HepG2 (cell line): ENCODE results near the gene ME2. TPM values are rescaled to one million over a fixed set of nuclear protein-coding genes. Genes with fewer than 3 reads are reported as not detected.

Source experiments
- ATAC-seq: fragments of 200-7000 bp; cut with Tn5 transposase; 3 replicates; pipeline ENCODE4 v1.9.1; 2020; ENCODE audit warnings: mild to moderate bottlenecking, moderate library complexity
- BruUV-seq: library from RNA; stranded (reverse); fragments of 400-500 nt; replicated peaks from 2 replicates; lab custom pipeline; 2021; lab: Mats Ljungman, UMichigan
- CTCF ChIA-PET: fragments of 300-600 bp; formaldehyde crosslinking; extraction: SDS; loops from one replicate; lab custom pipeline; 2021; ENCODE audit warnings: low total read pairs, inconsistent platforms, low intra/inter-chr PET ratio; lab: Yijun Ruan, JAX
- POLR2A ChIA-PET: fragments of 350-600 bp; sonication (Branson Sonifier 250); formaldehyde crosslinking; loops from one replicate; lab custom pipeline; 2020; ENCODE audit warnings: antibody characterized with exemption, inconsistent platforms; lab: Yijun Ruan, JAX
- DNase-seq: peaks from one replicate; pipeline ENCODE4 v3.0.0-alpha.2; 2015; ENCODE audit warnings: low spot score
- FAIRE-seq: peaks from 3 replicates; lab custom pipeline; 2011; peaks lifted over from hg19 to GRCh38; lab: Jason Lieb, UNC
- H2AFZ ChIP-seq: one replicate; pipeline ENCODE4 v1.6.1; 2011; ENCODE audit warnings: low read length, inconsistent platforms
- H3K27ac ChIP-seq: fragments of 300-600 bp; 3 replicates; pipeline ENCODE4 v1.8.0; 2011; ENCODE audit warnings: mixed run types, mild to moderate bottlenecking, mixed read lengths, low read length, inconsistent platforms; ENCODE audit not compliant: insufficient read depth; ENCODE audit errors: extremely low read length
- H3K27me3 ChIP-seq, 2 experiments: fragments of 200-600 bp in 1 of 2; 2 replicates in 1 of 2; 3 replicates in 1 of 2; pipeline versions ENCODE4 v1.6.0 to v1.8.0; 2011; ENCODE audit warnings: low read length in 2 of 2, mild to moderate bottlenecking in 2 of 2, moderate library complexity in 2 of 2, inconsistent platforms in 1 of 2; ENCODE audit not compliant: insufficient read depth in 2 of 2, control insufficient read depth in 1 of 2
- H3K36me3 ChIP-seq, 2 experiments: fragments of 200-600 bp in 1 of 2; replicated peaks in 1 of 2; 2 replicates in 1 of 2; 3 replicates in 1 of 2; pipeline versions ENCODE4 v1.5.1 to v1.8.0; 2011; ENCODE audit warnings: low read length in 2 of 2, inconsistent platforms in 1 of 2; ENCODE audit not compliant: insufficient read depth in 2 of 2, control insufficient read depth in 1 of 2
- H3K4me1 ChIP-seq: 2 replicates; pipeline ENCODE4 v1.5.1; 2012; ENCODE audit warnings: low read length, inconsistent platforms; ENCODE audit not compliant: insufficient read depth
- H3K4me2 ChIP-seq: 2 replicates; pipeline ENCODE4 v1.6.0; 2011; ENCODE audit warnings: low read depth, low read length, inconsistent platforms
- H3K4me3 ChIP-seq, 3 experiments: fragments of 200-600 bp in 1 of 3; sonication (generic), shearing (Covaris generic) in 1 of 3; replicated peaks in 1 of 3; 2 replicates each; pipeline ENCODE4 v1.5.1; 2011 to 2016; ENCODE audit warnings: low read length in 3 of 3, inconsistent platforms in 2 of 3, low read depth in 2 of 3, mild to moderate bottlenecking in 2 of 3, control low read depth in 1 of 3, mixed read lengths in 1 of 3; ENCODE audit not compliant: insufficient read depth in 1 of 3
- H3K79me2 ChIP-seq: one replicate; pipeline ENCODE4 v1.6.1; 2011; ENCODE audit warnings: low read length, inconsistent platforms; ENCODE audit not compliant: insufficient read depth
- H3K9ac ChIP-seq: 2 replicates; pipeline ENCODE4 v1.6.0; 2011; ENCODE audit warnings: mild to moderate bottlenecking, low read depth, low read length, inconsistent platforms; ENCODE audit not compliant: insufficient read depth
- H3K9me3 ChIP-seq: 2 replicates; pipeline ENCODE4 v1.5.1; 2012; ENCODE audit warnings: mild to moderate bottlenecking, low read length
- H4K20me1 ChIP-seq: 2 replicates; pipeline ENCODE4 v1.6.0; 2011; ENCODE audit warnings: inconsistent platforms, mild to moderate bottlenecking, low read length, moderate library complexity; ENCODE audit not compliant: insufficient read depth
- CHD4 ChIP-seq: fragments of 200-600 bp; sonication (generic); IDR thresholded peaks from 2 replicates; pipeline ENCODE4 v1.7.0; 2017; ENCODE audit warnings: mild to moderate bottlenecking, low read length, borderline replicate concordance
- FOXK1 ChIP-seq: sonication (generic); formaldehyde crosslinking; IDR thresholded peaks from 2 replicates; pipeline ENCODE4 v1.4.0; 2020; ENCODE audit warnings: low read depth, missing genetic modification reagents, borderline replicate concordance
- NCOR1 ChIP-seq: fragments of 200-600 bp; sonication (generic); IDR thresholded peaks from 2 replicates; pipeline ENCODE4 v1.7.0; 2017; ENCODE audit warnings: antibody characterized with exemption, low read length, borderline replicate concordance
- WGBS: methylation state at CpG from one replicate; pipeline ENCODE4 v1.1.6; 2017; ENCODE audit warnings: low lambda C conversion rate; 5-methylcytosine and 5-hydroxymethylcytosine counted together
- in situ Hi-C: cut with HindIII; loops from 2 replicates; pipeline ENCODE4 v1.10.0; 2017; ENCODE audit warnings: low pct_unique_long_range_greater_than_20kb; ENCODE audit not compliant: extremely low pct_ligation_motif_present
- intact Hi-C: fragments of 100-400 bp; cut with micrococcal nuclease; formaldehyde crosslinking; loops from one replicate; pipeline ENCODE4 v1.10.0; 2022; ENCODE audit not compliant: unreplicated experiment
- polyA plus RNA-seq, 8 experiments: library from polyadenylated mRNA; depleted of rRNA in 3 of 8; stranded (reverse) in 7 of 8; unstranded in 1 of 8; fragments of >200 nt; fragmentation: Illumina TruSeq in 4 of 8; extraction: Trizol in 4 of 8; gene quantifications; 2 replicates each; pipeline versions ENCODE4 v1.2.1 to v1.2.3, GENCODE V29; 2011 to 2016; ENCODE audit warnings: low read depth in 4 of 8, missing spikeins in 1 of 8, mixed read lengths in 1 of 8; ENCODE audit not compliant: insufficient read depth in 1 of 8
- total RNA-seq, 5 experiments: library from RNA; depleted of rRNA; stranded (reverse); fragments of >200 nt; fragmentation: Illumina TruSeq; extraction: Trizol; gene quantifications; 2 replicates each; pipeline ENCODE4 v1.2.3, GENCODE V29; 2016; ENCODE audit warnings: low read depth in 1 of 5
- TF ChIP-seq, protein P1 (sequence below), 2 experiments: fragments of 450-650 bp in 1 of 2; sonication (generic) in 1 of 2; formaldehyde crosslinking in 1 of 2; IDR thresholded peaks; 2 replicates each; pipeline versions ENCODE4 v1.6.1 to v1.8.0; 2016 to 2022; ENCODE audit warnings: antibody characterized with exemption in 1 of 2, mild to moderate bottlenecking in 1 of 2, missing genetic modification reagents in 1 of 2
- TF ChIP-seq, protein P2 (sequence below): IDR thresholded peaks from 2 replicates; pipeline ENCODE4 v1.6.1; 2016; ENCODE audit warnings: mild to moderate bottlenecking

ME2 gene
- total and polyA plus RNA-seq, 2 of the 13 experiments (the other 11 are each of a cell fraction or from before 2014, with no cell fraction given) = 17.3 to 20.6 TPM

DNA sequence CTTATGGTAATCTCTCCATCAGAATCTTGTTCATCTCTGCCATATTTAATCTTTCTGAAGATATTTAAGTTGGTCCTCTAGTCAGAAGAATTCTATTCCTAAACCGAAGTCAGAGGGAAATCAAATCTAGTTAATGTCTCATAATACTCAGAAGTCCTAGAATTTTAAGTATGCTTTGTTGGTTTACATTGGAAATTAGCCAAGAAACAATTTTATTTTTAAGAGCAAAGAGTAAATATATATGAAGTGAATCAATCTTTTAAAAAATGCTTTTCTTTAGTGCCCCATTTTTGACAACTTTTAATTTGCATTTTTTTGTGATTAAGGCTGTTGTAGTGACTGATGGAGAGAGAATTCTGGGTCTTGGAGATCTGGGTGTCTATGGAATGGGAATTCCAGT lies 38.1 kb downstream of the ME2 start (continued):
- TF ChIP-seq, protein P1, sequence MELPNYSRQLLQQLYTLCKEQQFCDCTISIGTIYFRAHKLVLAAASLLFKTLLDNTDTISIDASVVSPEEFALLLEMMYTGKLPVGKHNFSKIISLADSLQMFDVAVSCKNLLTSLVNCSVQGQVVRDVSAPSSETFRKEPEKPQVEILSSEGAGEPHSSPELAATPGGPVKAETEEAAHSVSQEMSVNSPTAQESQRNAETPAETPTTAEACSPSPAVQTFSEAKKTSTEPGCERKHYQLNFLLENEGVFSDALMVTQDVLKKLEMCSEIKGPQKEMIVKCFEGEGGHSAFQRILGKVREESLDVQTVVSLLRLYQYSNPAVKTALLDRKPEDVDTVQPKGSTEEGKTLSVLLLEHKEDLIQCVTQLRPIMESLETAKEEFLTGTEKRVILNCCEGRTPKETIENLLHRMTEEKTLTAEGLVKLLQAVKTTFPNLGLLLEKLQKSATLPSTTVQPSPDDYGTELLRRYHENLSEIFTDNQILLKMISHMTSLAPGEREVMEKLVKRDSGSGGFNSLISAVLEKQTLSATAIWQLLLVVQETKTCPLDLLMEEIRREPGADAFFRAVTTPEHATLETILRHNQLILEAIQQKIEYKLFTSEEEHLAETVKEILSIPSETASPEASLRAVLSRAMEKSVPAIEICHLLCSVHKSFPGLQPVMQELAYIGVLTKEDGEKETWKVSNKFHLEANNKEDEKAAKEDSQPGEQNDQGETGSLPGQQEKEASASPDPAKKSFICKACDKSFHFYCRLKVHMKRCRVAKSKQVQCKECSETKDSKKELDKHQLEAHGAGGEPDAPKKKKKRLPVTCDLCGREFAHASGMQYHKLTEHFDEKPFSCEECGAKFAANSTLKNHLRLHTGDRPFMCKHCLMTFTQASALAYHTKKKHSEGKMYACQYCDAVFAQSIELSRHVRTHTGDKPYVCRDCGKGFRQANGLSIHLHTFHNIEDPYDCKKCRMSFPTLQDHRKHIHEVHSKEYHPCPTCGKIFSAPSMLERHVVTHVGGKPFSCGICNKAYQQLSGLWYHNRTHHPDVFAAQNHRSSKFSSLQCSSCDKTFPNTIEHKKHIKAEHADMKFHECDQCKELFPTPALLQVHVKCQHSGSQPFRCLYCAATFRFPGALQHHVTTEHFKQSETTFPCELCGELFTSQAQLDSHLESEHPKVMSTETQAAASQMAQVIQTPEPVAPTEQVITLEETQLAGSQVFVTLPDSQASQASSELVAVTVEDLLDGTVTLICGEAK (IDR thresholded peaks at IDR 0.05) = no peak
- TF ChIP-seq, protein P1 (CRISPR knock-in tag; IDR thresholded peaks at IDR 0.05) = no peak

DNA sequence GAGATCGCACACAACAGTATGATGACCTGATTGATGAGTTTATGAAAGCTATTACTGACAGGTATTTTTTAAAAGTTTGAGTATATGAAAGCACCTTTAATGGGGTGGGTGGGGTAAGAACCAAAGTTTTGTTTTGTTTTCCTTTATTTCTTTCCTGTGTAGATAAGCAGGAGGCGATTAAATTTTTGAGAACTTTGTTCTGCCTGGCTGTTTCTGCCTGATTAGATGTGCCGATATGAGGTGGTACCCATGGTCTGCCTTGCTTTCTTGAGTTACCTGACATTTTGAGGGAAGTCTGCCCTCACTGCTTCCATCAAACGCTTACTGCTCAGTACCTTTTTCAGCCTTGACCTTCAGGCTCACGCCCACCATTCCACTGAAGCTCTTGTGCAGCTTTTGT lies 39.2 kb downstream of the ME2 start:
- H4K20me1 ChIP-seq = no peaks in the 10 kb centered on the region
- H3K4me2 ChIP-seq = no peak overlapping the region
- peaks cover 0 to 9% of the 10 kb centered on the region in 2 experiments; a peak in 2 of 5 replicates for H3K36me3 ChIP-seq
- TF ChIP-seq CHD4 (no peak), FOXK1 (no peak), NCOR1 (no peak)
- TF ChIP-seq, protein P2, sequence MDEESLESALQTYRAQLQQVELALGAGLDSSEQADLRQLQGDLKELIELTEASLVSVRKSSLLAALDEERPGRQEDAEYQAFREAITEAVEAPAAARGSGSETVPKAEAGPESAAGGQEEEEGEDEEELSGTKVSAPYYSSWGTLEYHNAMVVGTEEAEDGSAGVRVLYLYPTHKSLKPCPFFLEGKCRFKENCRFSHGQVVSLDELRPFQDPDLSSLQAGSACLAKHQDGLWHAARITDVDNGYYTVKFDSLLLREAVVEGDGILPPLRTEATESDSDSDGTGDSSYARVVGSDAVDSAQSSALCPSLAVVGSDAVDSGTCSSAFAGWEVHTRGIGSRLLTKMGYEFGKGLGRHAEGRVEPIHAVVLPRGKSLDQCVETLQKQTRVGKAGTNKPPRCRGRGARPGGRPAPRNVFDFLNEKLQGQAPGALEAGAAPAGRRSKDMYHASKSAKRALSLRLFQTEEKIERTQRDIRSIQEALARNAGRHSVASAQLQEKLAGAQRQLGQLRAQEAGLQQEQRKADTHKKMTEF (CRISPR knock-in tag) = no peak
- intact Hi-C loops = no loop called here
- WGBS = 97% methylated on average over 5 of the region's 5 CpGs
- ATAC-seq (no peak), DNase-seq (no peak), FAIRE-seq (no peak)
- H2AFZ ChIP-seq = no peak overlapping the region
- no peaks in the 10 kb centered on the region for H3K9me3 ChIP-seq
- ChIA-PET CTCF (no interaction called here), POLR2A (no interaction called here)
- H3K27me3 ChIP-seq = no peaks in the 10 kb centered on the region
- H3K9ac ChIP-seq = no peak overlapping the region
- in situ Hi-C loops = no loop called here
- no peaks in the 10 kb centered on the region for H3K4me1 ChIP-seq
- H3K4me3 ChIP-seq = no peak overlapping the region
- BruUV-seq = no TSS peak
- no peaks in the 10 kb centered on the region for H3K79me2 ChIP-seq
- H3K27ac ChIP-seq = no peak overlapping the region
